H1 (cell line): ENCODE measurements around the gene SPAST. TPM values are rescaled to one million over a fixed set of nuclear protein-coding genes. Genes with fewer than 3 reads are reported as not detected.

Experiments used
- CTCF ChIA-PET: fragments of 300-600 bp; sonication (Branson Sonifier 250); formaldehyde crosslinking; loops from one replicate; lab custom pipeline; 2021; ENCODE audit not compliant: partially characterized antibody; lab: Charles Lee
- POLR2A ChIA-PET: fragments of 300-600 bp; sonication (Branson Sonifier 250); formaldehyde crosslinking; loops from one replicate; lab custom pipeline; 2021; ENCODE audit warnings: inconsistent platforms; ENCODE audit not compliant: partially characterized antibody; lab: Charles Lee
- DNase-seq, 2 experiments: peaks; one replicate each; pipeline versions ENCODE4 v3.0.0 to v3.0.0-alpha.2; 2010 to 2022; ENCODE audit warnings: low spot score in 2 of 2, low read depth in 1 of 2, mixed read lengths in 1 of 2
- FAIRE-seq: peaks from 2 replicates; lab custom pipeline; 2011; peaks lifted over from hg19 to GRCh38; lab: Jason Lieb, UNC
- H2AFZ ChIP-seq: 2 replicates; pipeline ENCODE4 v1.8.1; 2012; ENCODE audit warnings: low read length, inconsistent platforms
- H2AK5ac ChIP-seq: 2 replicates; pipeline ENCODE4 v1.6.1; 2013; ENCODE audit warnings: low read depth, low read length
- H2BK120ac ChIP-seq: replicated peaks from 2 replicates; pipeline ENCODE3; 2013; ENCODE audit warnings: low read depth, low read length, inconsistent platforms
- H2BK12ac ChIP-seq: 2 replicates; pipeline ENCODE4 v1.6.1; 2013; ENCODE audit warnings: low read depth, low read length
- H2BK15ac ChIP-seq: 2 replicates; pipeline ENCODE4 v1.6.1; 2013; ENCODE audit warnings: low read length
- H2BK20ac ChIP-seq: 2 replicates; pipeline ENCODE4 v1.6.1; 2013; ENCODE audit warnings: low read length
- H2BK5ac ChIP-seq: 2 replicates; pipeline ENCODE4 v1.6.1; 2013; ENCODE audit warnings: low read depth, low read length
- H3K14ac ChIP-seq: 2 replicates; pipeline ENCODE4 v1.6.1; 2013; ENCODE audit warnings: inconsistent platforms; ENCODE audit not compliant: insufficient read length
- H3K18ac ChIP-seq: 2 replicates; pipeline ENCODE4 v1.6.1; 2013; ENCODE audit warnings: low read length; ENCODE audit errors: extremely low read depth
- H3K23ac ChIP-seq: 2 replicates; pipeline ENCODE4 v1.6.1; 2013; ENCODE audit warnings: inconsistent platforms; ENCODE audit not compliant: insufficient read length
- H3K23me2 ChIP-seq: 2 replicates; pipeline ENCODE4 v1.6.1; 2013; ENCODE audit warnings: low read depth, low read length
- H3K27ac ChIP-seq: 2 replicates; pipeline ENCODE4 v1.6.1; 2011; ENCODE audit warnings: low read depth, low read length, inconsistent platforms
- H3K27me3 ChIP-seq, 4 experiments: replicated peaks in 1 of 4; 1 replicate in 1 of 4; 2 replicates in 3 of 4; pipeline versions ENCODE4 v1.6.1 to v1.8.1; 2011 to 2013; ENCODE audit warnings: low read length in 3 of 4, mild to moderate bottlenecking in 3 of 4, inconsistent platforms in 2 of 4, mixed read lengths in 2 of 4, moderate library complexity in 1 of 4; ENCODE audit not compliant: control insufficient read depth in 3 of 4, insufficient read depth in 3 of 4; ENCODE audit errors: extremely low read depth in 1 of 4
- H3K36me3 ChIP-seq, 4 experiments: 2 replicates each; pipeline versions ENCODE4 v1.6.1 to v1.8.1; 2011 to 2013; ENCODE audit warnings: mild to moderate bottlenecking in 4 of 4, low read length in 3 of 4, moderate library complexity in 2 of 4, control low read depth in 1 of 4, inconsistent platforms in 1 of 4; ENCODE audit not compliant: insufficient read depth in 4 of 4, control insufficient read depth in 2 of 4
- H3K4ac ChIP-seq: replicated peaks from 2 replicates; pipeline ENCODE3; 2013; ENCODE audit warnings: low read length, low read depth, mixed read lengths, inconsistent platforms; ENCODE audit not compliant: insufficient read length
- H3K4me1 ChIP-seq, 4 experiments: replicated peaks in 1 of 4; 1 replicate in 1 of 4; 2 replicates in 3 of 4; pipeline versions ENCODE4 v1.6.1 to v1.8.1; 2011 to 2013; ENCODE audit warnings: low read length in 3 of 4, inconsistent platforms in 2 of 4, mixed read lengths in 1 of 4; ENCODE audit not compliant: insufficient read depth in 4 of 4, control insufficient read depth in 3 of 4
- H3K4me2 ChIP-seq, 2 experiments: 2 replicates each; pipeline versions ENCODE4 v1.6.1 to v1.8.1; 2011 to 2013; ENCODE audit warnings: low read depth in 2 of 2, low read length in 2 of 2, control low read depth in 1 of 2, inconsistent platforms in 1 of 2, mild to moderate bottlenecking in 1 of 2; ENCODE audit not compliant: insufficient read depth in 1 of 2
- H3K4me3 ChIP-seq, 4 experiments: fragments of 200-600, 300-600 bp in 1 of 4; sonication (generic), shearing (Covaris generic), sonication (Bioruptor Twin) in 1 of 4; 2 replicates each; pipeline versions ENCODE4 v1.5.1 to v1.8.1; 2011 to 2016; ENCODE audit warnings: low read length in 4 of 4, low read depth in 3 of 4, control low read depth in 2 of 4, inconsistent platforms in 2 of 4, mild to moderate bottlenecking in 2 of 4, mixed read lengths in 1 of 4, moderate library complexity in 1 of 4; ENCODE audit not compliant: insufficient read depth in 2 of 4; ENCODE audit errors: extremely low read depth in 1 of 4
- H3K56ac ChIP-seq: replicated peaks from 2 replicates; pipeline ENCODE3; 2013; ENCODE audit warnings: low read depth, mild to moderate bottlenecking, mixed read lengths, low read length, inconsistent platforms; ENCODE audit not compliant: insufficient read length
- H3K79me1 ChIP-seq: 2 replicates; pipeline ENCODE4 v1.6.1; 2013; ENCODE audit warnings: low read depth, low read length, control low read depth
- H3K79me2 ChIP-seq, 2 experiments: 2 replicates each; pipeline versions ENCODE4 v1.6.1 to v1.8.1; 2012 to 2013; ENCODE audit warnings: low read length in 2 of 2, mild to moderate bottlenecking in 2 of 2, inconsistent platforms in 1 of 2; ENCODE audit not compliant: insufficient read depth in 2 of 2, control insufficient read depth in 1 of 2
- H3K9ac ChIP-seq, 4 experiments: replicated peaks in 1 of 4; 1 replicate in 1 of 4; 2 replicates in 3 of 4; pipeline versions ENCODE4 v1.6.1 to v1.8.1; 2011 to 2013; ENCODE audit warnings: low read depth in 3 of 4, low read length in 3 of 4, control low read depth in 2 of 4, mild to moderate bottlenecking in 2 of 4, moderate library complexity in 2 of 4, inconsistent platforms in 1 of 4; ENCODE audit errors: extremely low read depth in 1 of 4
- H3K9me3 ChIP-seq, 2 experiments: 2 replicates each; pipeline versions ENCODE4 v1.6.1 to v1.8.1; 2012 to 2013; ENCODE audit warnings: mild to moderate bottlenecking in 2 of 2, moderate library complexity in 2 of 2, control low read depth in 1 of 2, inconsistent platforms in 1 of 2, low read depth in 1 of 2, low read length in 1 of 2, mixed read lengths in 1 of 2; ENCODE audit not compliant: insufficient read depth in 2 of 2
- H4K20me1 ChIP-seq, 2 experiments: replicated peaks in 1 of 2; 2 replicates each; pipeline versions ENCODE3 to v1.8.1; 2011 to 2013; ENCODE audit warnings: inconsistent platforms in 2 of 2, low read length in 2 of 2, mild to moderate bottlenecking in 1 of 2; ENCODE audit not compliant: insufficient read depth in 2 of 2, control insufficient read depth in 1 of 2
- H4K5ac ChIP-seq: 2 replicates; pipeline ENCODE4 v1.6.1; 2013; ENCODE audit warnings: low read length, low read depth, mixed read lengths, inconsistent platforms; ENCODE audit not compliant: insufficient read length
- H4K8ac ChIP-seq: 2 replicates; pipeline ENCODE4 v1.8.0; 2013; ENCODE audit warnings: mild to moderate bottlenecking, moderate library complexity, low read length, inconsistent platforms; ENCODE audit not compliant: insufficient read depth; ENCODE audit errors: extremely low read depth
- H4K91ac ChIP-seq: replicated peaks from 2 replicates; pipeline ENCODE3; 2013; ENCODE audit warnings: low read length, mixed read lengths, inconsistent platforms; ENCODE audit not compliant: insufficient read length
- GABPA ChIP-seq: IDR thresholded peaks from 2 replicates; pipeline ENCODE4 v1.6.1; 2011; ENCODE audit warnings: mild to moderate bottlenecking, low read length, moderate library complexity, borderline replicate concordance; ENCODE audit not compliant: insufficient read depth
- KDM1A ChIP-seq: fragments of 200-600, 300-600 bp; sonication (generic); IDR thresholded peaks from 2 replicates; pipeline ENCODE4 v1.7.1; 2016; ENCODE audit warnings: mild to moderate bottlenecking, low read length, borderline replicate concordance
- KDM4A ChIP-seq: IDR thresholded peaks from one replicate; pipeline ENCODE4 v1.7.1; 2012; ENCODE audit warnings: low read depth, mild to moderate bottlenecking, moderate library complexity, low read length, inconsistent platforms; ENCODE audit not compliant: severe bottlenecking
- PHF8 ChIP-seq: fragments of 200-600 bp; sonication (generic); conservative IDR thresholded peaks from 2 replicates; pipeline ENCODE4 v1.7.1; 2012; ENCODE audit warnings: low read depth, mild to moderate bottlenecking, inconsistent platforms, low read length, moderate library complexity
- RNF2 ChIP-seq: fragments of 200-900, 300-1000 bp; sonication (generic); IDR thresholded peaks from 2 replicates; pipeline ENCODE4 v1.7.1; 2016; ENCODE audit warnings: borderline replicate concordance, low read depth, mild to moderate bottlenecking, antibody characterized with exemption, low read length; ENCODE audit not compliant: poor library complexity, severe bottlenecking; ENCODE audit errors: missing control alignments
- SIRT6 ChIP-seq: IDR thresholded peaks from one replicate; pipeline ENCODE4 v1.7.1; 2012; ENCODE audit warnings: low read length, inconsistent platforms
- TAF1 ChIP-seq: IDR thresholded peaks from 2 replicates; pipeline ENCODE4 v1.6.1; 2011; ENCODE audit warnings: mild to moderate bottlenecking, low read depth, low read length
- TBP ChIP-seq: IDR thresholded peaks from 2 replicates; pipeline ENCODE4 v1.6.1; 2011; ENCODE audit warnings: low read depth, low read length, improper control_type of control experiment
- TEAD4 ChIP-seq: IDR thresholded peaks from 2 replicates; pipeline ENCODE4 v1.6.1; 2012; ENCODE audit warnings: low read depth, low read length, inconsistent platforms, mixed read lengths
- USF2 ChIP-seq: IDR thresholded peaks from 2 replicates; pipeline ENCODE4 v1.6.1; 2011; ENCODE audit warnings: low read length, improper control_type of control experiment
- WGBS, 2 experiments: shearing (Covaris generic) in 1 of 2; methylation state at CpG; one replicate each; pipeline versions ENCODE4 v1.1.6 to v1.1.7; 2013 to 2015; ENCODE audit warnings: low lambda C conversion rate in 2 of 2, mixed read lengths in 2 of 2, inconsistent platforms in 1 of 2, low coverage in 1 of 2, missing lambda C conversion rate in 1 of 2; ENCODE audit not compliant: insufficient replicate concordance in 2 of 2, insufficient coverage in 1 of 2, insufficient read length in 1 of 2; ENCODE audit errors: extremely low coverage in 1 of 2, missing lambda C conversion rate in 1 of 2; 5-methylcytosine and 5-hydroxymethylcytosine counted together
- polyA plus RNA-seq, 7 experiments: library from polyadenylated mRNA; depleted of rRNA in 3 of 7; stranded (reverse) in 5 of 7; unstranded in 2 of 7; fragments of >200 nt in 5 of 7; fragments of 200-250 nt in 2 of 7; gene quantifications; 1 replicate in 5 of 7; 2 replicates in 1 of 7; 4 replicates in 1 of 7; pipeline versions ENCODE4 v1.2.1 to v1.2.3, GENCODE V29; 2011 to 2013; ENCODE audit warnings: missing spikeins in 2 of 7, mixed read lengths in 2 of 7
- total RNA-seq: library from RNA; stranded (reverse); fragmentation: NEBNext Ultra II Directional; extraction: Animal tissue kit (Norgen Biotek cat#: 25700); gene quantifications from 2 replicates; pipeline ENCODE4 v1.2.1, GENCODE V29; 2021
- TF ChIP-seq, protein P1 (sequence below): IDR thresholded peaks from 2 replicates; pipeline ENCODE4 v1.6.1; 2012; ENCODE audit warnings: low read length, inconsistent platforms

The SPAST gene
- total and polyA plus RNA-seq, 2 of the 8 experiments (the other 6 are each of a cell fraction or from before 2014, with no cell fraction given): 4.4 to 36.0 TPM

- H3K18ac ChIP-seq: no peak overlapping the region
- no peak overlapping the region for H3K4me3 ChIP-seq
- H3K79me1 ChIP-seq: no peaks in the 10 kb centered on the region
- ChIA-PET CTCF (no interaction called here), POLR2A (no interaction called here)
- H2BK15ac ChIP-seq: no peak overlapping the region
- H3K36me3 ChIP-seq: peaks cover 0 to 6% (median 2%) of the 10 kb centered on the region in 4 experiments; a peak in 3 of 8 replicates
- no peak overlapping the region for H3K14ac ChIP-seq
- DNase-seq (no peak), FAIRE-seq (no peak)
- no peak overlapping the region for H3K27ac ChIP-seq
- H4K20me1 ChIP-seq: no peaks in the 10 kb centered on the region
- no peaks in the 10 kb centered on the region for H3K79me2 ChIP-seq
- H3K27me3 ChIP-seq: no peaks in the 10 kb centered on the region
- H3K23ac ChIP-seq: no peak overlapping the region
- no peak overlapping the region for H4K91ac ChIP-seq
- no peaks in the 10 kb centered on the region for H3K9me3 ChIP-seq
- H3K56ac ChIP-seq: no peak overlapping the region
- no peak overlapping the region for H3K4ac ChIP-seq
- no peak overlapping the region for H2BK120ac ChIP-seq
- no peak overlapping the region for H4K5ac ChIP-seq
- H3K23me2 ChIP-seq: no peaks in the 10 kb centered on the region
- no peak overlapping the region for H3K4me2 ChIP-seq
- 100% methylated on average over 2 of the region's 2 CpGs; no CpG with 5 or more reads in 1 of the 2 experiments for WGBS, 2 experiments
- H2AK5ac ChIP-seq: no peak overlapping the region
- H2BK12ac ChIP-seq: no peak overlapping the region
- H3K9ac ChIP-seq: no peak overlapping the region
- H2BK20ac ChIP-seq: no peak overlapping the region
- no peaks in the 10 kb centered on the region for H3K4me1 ChIP-seq
- H4K8ac ChIP-seq: no peak overlapping the region
- no peak overlapping the region for H2BK5ac ChIP-seq
- no peak overlapping the region for H2AFZ ChIP-seq
- TF ChIP-seq KDM4A (no peak), TEAD4 (no peak), GABPA (no peak), TBP (no peak), RNF2 (no peak), PHF8 (no peak), SIRT6 (no peak), USF2 (no peak), KDM1A (no peak), TAF1 (no peak)
- TF ChIP-seq, protein P1, sequence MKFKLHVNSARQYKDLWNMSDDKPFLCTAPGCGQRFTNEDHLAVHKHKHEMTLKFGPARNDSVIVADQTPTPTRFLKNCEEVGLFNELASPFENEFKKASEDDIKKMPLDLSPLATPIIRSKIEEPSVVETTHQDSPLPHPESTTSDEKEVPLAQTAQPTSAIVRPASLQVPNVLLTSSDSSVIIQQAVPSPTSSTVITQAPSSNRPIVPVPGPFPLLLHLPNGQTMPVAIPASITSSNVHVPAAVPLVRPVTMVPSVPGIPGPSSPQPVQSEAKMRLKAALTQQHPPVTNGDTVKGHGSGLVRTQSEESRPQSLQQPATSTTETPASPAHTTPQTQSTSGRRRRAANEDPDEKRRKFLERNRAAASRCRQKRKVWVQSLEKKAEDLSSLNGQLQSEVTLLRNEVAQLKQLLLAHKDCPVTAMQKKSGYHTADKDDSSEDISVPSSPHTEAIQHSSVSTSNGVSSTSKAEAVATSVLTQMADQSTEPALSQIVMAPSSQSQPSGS: no peak
These were observed 65.7 kb downstream of the SPAST start for GRCh38 chr2:32129086-32129485.
